HPDE6-E6E7 (cell line): Measurements from ENCODE around the gene HOXA1.

Source experiments
- DNase-seq: peaks from one replicate; pipeline ENCODE4 v3.0.0; 2011; ENCODE audit warnings: missing footprints; ENCODE audit errors: extremely low spot score

Gene HOXA1

DNA sequence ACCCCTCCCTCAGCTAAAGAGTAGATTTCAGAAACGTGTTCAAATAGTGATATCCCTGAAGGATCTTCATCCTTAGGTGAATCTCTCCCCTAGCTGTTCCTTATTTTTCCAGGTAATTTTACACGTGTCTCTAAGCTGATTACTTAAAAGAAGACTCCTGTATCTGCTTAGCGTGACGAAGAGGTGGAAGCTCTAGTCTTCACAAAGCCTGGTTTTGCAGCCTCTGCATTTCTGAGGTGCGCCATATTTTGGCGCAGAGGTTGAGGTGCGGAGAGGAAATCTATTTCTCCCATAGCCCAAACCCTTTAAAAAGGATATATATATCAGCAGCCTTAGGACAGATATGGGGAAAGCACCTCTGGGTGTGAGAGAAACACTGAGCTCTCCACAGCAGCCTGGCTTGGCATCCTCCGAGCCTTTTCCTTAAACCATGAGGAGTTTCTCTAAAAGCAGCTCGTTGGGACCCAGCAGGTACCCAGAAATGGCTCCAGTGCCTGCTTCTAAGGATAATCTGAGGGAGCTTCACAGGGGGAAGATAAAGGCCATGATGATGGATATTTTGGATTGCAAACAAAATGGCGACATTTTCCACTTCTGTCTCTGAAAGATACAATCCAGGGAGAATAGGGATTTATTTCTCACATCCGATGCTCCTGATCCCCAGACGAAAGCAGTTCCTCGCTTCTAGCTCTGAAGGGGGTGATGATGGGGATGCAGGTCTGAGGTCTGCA lies 9.7 kb upstream of the HOXA1 start:
- DNase-seq: no peak

GRCh38 chr7:27104341-27105058 lies 8.7 kb upstream of the HOXA1 start:
- DNase-seq: no peak

DNA sequence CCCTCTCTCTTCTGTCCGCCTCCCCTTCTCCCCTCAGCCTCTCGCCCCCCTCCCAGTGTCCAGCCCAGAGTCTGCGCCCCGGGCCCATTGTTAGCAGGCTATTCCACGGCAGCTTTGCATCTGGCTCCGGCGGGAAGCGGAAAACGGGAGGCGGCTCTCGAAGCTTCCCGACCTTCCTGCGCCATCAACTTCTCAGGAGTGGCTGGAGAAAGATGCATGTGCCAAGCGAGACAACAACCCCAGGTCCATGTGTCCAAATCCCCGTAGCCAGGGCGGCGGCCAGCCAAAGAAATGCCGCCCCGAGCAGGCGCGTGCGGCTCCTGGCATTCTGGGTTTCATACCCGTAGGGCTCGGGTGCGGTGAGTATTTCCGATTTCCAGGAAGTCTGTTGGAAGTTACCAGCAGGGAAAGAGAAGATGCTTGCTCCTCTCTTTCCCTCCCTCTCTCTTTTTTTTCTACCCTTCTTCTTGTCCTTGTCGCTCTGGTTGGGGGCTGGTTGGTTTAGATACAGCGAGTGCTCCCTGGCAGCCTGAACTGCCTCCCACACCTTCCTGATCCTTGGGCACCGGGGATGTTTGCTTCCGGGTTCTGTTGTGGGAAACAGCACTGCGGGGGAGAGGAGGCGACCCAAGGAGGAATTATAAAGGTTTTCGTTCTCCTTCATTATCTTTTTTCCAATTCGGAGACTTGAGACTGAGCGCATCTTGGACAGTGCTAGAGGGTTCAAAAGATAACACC lies 7.9 kb upstream of the HOXA1 start:
- DNase-seq: no peak

GRCh38 chr7:27102581-27103442 lies 7.0 kb upstream of the HOXA1 start, which contains the start of gene HOXA2:
Gene HOXA2 (minus strand): TSS chr7:27102683. CDS start chr7:27102500, 183 bp downstream.
- no peak for DNase-seq

DNA sequence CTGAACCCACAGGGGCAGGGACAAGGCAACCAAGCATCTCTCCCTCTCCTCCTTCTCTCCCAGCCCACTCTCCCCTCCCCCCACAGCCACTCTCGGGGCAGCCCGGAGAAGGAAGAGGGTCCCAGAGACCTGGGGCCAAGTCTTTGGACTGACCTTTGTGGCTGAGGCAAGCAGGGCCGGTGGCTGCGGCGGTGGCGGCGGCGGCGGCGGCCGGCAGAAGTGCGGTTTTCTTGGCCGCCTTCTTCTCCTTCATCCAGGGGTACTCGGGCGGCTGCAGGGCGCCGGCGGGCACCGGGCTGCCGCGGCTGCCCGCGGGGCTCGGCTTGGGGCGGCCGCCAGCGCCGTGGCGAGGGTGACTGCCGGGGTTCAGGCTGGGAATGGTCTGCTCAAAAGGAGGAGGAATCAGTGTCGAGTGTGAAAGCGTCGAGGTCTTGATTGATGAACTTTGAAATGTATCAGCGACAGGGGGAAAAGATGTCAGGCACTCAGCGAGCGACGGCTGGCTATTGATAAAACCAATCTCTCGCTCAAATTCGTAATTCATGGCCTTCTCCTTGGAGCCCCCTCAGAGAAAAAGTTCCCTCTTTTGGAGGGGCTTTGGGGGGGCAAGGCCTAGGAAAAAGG lies 6.3 kb upstream of the HOXA1 start:
- no peak for DNase-seq

- no peak for DNase-seq
These were observed 5.6 kb upstream of the HOXA1 start for GRCh38 chr7:27101171-27101956.

GRCh38 chr7:27100694-27101170 lies 4.9 kb upstream of the HOXA1 start:
- no peak for DNase-seq

DNA sequence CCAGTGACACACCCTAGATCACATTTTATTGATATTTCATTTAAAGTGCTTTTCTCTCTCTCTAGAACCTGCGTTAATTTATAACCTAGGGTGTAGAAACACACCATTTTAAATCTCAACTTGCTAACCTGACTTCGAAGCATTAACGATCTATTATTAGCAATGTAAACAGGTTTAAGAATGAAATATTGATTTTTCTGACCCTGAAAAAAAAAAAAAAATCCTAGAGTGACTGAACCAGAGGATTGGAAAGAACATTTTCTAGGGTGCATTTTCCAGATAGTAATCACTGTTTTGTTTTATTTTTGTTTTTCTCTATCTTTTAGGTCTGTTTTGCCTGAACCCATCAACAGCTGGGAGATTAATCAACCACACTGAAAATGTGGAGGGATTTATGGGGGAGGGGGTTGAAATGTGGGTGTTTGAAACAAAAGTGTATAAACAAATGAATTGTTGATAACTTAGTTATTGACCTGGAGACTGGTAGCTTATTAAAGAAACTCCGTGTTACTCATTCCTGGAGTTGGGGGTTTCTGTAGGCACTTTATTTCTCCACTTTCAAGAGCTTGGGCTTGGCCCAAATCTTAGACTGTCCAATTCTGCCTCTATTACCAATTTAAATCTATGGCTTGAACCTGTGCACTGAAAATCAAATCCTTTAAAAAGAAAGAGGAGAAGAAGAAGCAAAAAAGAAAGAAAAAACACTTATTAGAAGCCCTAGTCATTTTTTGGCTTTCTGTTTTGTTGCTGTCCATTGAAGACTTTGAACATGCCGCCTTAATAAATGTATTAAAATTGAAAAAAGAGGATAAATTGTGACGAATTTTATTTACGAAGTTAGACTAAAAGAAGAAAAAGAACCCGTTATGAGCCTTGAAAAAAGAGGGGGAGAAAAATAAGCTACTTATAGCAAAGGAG lies 3.9 kb upstream of the HOXA1 start:
- no peak for DNase-seq

DNA sequence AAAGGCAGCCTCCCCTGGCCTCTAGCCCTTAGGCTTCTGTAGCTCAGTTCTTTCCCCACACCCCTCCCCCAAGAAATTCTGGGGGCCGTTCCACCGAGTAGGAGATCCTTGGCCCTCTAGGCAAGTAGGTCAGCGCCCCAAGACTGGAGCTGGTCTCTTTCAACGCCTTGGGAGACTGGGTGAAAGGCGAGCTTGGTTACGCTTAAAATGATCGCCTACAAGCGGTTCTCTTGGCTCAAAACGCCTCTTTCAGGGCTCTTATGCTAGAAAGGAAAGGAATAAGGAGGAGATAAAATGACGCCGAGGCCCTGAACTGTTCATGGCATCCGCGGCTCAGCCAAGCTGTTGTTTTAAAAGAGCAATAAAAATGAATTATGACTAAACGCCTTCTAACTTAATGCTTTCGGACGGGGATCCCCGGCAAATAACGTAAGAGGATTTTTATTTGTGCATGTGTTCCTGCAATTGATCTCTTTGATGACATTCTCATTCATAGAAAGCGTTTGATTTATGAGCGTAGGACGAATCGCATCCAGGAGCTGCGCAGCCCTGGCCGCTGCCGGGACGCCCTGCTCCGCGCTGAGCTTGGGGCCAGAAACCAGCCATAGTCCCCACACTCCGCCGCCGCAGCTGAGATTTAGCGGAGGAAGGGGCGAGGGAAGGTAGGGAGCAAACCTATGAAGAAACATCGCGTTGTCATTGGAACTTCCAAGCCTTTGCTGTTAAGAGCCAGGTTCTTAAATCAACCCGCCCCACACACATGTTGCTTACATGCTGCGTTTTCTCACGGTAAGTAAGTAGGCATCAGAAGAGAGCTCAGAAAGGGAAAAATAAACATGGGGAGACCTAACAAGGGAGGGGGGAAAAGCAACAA lies 3.0 kb upstream of the HOXA1 start:
- DNase-seq: no peak

GRCh38 chr7:27097686-27098577 lies 2.1 kb upstream of the HOXA1 start:
- DNase-seq: no peak

DNA sequence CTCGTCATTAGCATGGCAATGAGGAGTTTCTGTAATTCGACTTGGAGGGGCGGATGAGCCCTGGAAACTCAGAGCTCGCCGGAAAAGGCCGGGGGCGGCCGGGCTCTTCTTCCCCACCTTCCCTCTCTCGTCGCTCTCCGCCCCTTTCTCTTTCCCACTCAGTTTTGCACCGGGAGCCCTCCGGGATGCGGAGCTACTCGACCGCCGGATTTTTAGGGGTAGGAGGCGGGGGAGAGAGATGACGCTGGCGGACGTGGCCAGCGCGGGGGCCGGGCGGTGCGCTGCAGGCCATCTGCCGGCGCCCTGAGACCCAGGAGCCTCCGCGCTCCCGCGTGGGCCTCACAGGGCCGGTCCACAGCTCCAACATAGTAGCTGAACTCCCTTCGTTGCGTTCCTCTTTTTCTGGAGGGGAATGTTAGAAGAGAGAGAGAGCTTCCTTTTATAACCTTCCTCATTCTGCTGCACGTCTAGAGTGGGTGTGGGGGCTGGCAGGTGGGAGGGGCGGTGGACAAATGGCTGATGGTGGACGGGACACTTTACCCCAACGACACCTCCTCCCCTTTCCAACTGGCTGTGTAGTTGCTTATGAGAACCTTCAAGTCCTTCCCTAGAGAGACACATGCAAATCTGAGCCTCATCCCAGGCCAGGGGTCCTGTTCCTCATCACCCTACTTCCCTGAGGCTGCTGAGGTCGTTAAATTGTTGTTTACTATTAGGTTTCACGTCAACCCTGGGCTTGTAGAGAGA lies 1.1 kb upstream of the HOXA1 start:
- DNase-seq: no peak

GRCh38 chr7:27095050-27095896 lies 527 bp downstream of the HOXA1 start:
- DNase-seq: no peak

DNA sequence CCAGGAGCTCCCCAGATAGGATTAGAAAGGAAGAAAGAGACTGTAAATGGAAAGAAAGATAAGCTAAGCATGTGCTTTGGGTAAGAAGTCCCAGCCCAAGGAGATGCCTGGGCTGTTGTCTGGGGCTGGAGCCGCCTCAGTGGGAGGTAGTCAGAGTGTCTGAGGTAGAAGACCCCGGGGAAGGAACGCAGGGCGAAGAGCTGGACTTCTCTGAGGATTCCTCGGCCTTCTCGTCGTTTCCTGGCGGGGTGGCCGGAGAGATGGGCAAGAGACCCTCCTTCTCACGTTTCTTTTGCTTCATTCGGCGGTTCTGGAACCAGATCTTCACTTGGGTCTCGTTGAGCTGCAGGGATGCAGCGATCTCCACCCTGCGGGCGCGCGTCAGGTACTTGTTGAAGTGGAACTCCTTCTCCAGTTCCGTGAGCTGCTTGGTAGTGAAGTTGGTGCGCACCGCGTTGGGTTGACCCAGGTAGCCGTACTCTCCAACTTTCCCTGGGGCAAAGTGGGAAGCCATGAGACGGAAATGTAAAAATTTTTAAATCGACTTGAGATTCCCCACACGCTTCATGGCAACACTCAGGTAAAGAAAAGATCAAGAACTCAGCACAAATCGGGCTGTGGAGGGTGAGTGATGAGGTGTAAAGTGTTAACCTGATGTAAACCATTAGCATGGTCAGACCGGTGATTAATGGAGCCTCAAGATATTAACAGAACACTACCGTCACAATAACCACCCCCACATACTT lies 1.3 kb downstream of the HOXA1 start:
- no peak for DNase-seq

GRCh38 chr7:27093184-27093895 lies 2.5 kb downstream of the HOXA1 start:
- no peak for DNase-seq
